Keratinocyte (primary cell): Measurements from ENCODE around the gene C1QC. TPM values are rescaled to one million over a fixed set of nuclear protein-coding genes. Genes with fewer than 3 reads are reported as not detected.

Experiments used
- DNase-seq: peaks from one replicate; pipeline ENCODE4 v3.0.0-alpha.2; 2011; ENCODE audit warnings: low read depth, missing footprints, low spot score
- FAIRE-seq: peaks from 2 replicates; lab custom pipeline; 2011; peaks lifted over from hg19 to GRCh38; lab: Jason Lieb, UNC
- H2AFZ ChIP-seq: 2 replicates; pipeline ENCODE4 v1.6.0; 2012; ENCODE audit warnings: low read length, control low read depth, inconsistent platforms; ENCODE audit not compliant: control insufficient read depth
- H3K27ac ChIP-seq: 2 replicates; pipeline ENCODE4 v1.5.1; 2011; ENCODE audit warnings: low read length; ENCODE audit not compliant: control insufficient read depth, insufficient read depth
- H3K27me3 ChIP-seq: 3 replicates; pipeline ENCODE4 v1.6.0; 2011; ENCODE audit warnings: low read length; ENCODE audit not compliant: control insufficient read depth, insufficient read depth; ENCODE audit errors: extremely low read depth
- H3K36me3 ChIP-seq, 2 experiments: 2 replicates in 1 of 2; 3 replicates in 1 of 2; pipeline ENCODE4 v1.5.1; 2011; ENCODE audit warnings: low read length in 2 of 2, mild to moderate bottlenecking in 1 of 2; ENCODE audit not compliant: control insufficient read depth in 2 of 2, insufficient read depth in 2 of 2; ENCODE audit errors: extremely low read depth in 1 of 2
- H3K4me1 ChIP-seq: 3 replicates; pipeline ENCODE4 v1.5.1; 2011; ENCODE audit warnings: low read length; ENCODE audit not compliant: control insufficient read depth, insufficient read depth; ENCODE audit errors: extremely low read depth
- H3K4me2 ChIP-seq: 3 replicates; pipeline ENCODE4 v1.6.0; 2011; ENCODE audit warnings: low read depth, low read length; ENCODE audit not compliant: control insufficient read depth, insufficient read depth; ENCODE audit errors: extremely low read depth
- H3K4me3 ChIP-seq, 3 experiments: fragments of 200-600 bp in 1 of 3; sonication (generic) in 1 of 3; 2 replicates in 2 of 3; 3 replicates in 1 of 3; pipeline ENCODE4 v1.5.1; 2011 to 2016; ENCODE audit warnings: low read length in 3 of 3, mild to moderate bottlenecking in 3 of 3, control low read depth in 2 of 3, inconsistent platforms in 1 of 3, low read depth in 1 of 3, mixed read lengths in 1 of 3, mixed run types in 1 of 3, moderate library complexity in 1 of 3; ENCODE audit not compliant: control insufficient read depth in 2 of 3, insufficient read depth in 2 of 3; ENCODE audit errors: extremely low read depth in 1 of 3
- H3K79me2 ChIP-seq: 2 replicates; pipeline ENCODE4 v1.6.0; 2012; ENCODE audit warnings: low read length; ENCODE audit not compliant: control insufficient read depth, insufficient read depth
- H3K9ac ChIP-seq: 3 replicates; pipeline ENCODE4 v1.6.0; 2011; ENCODE audit warnings: low read length; ENCODE audit not compliant: control insufficient read depth, insufficient read depth; ENCODE audit errors: extremely low read depth
- H3K9me1 ChIP-seq: 3 replicates; pipeline ENCODE4 v1.6.0; 2011; ENCODE audit warnings: low read length; ENCODE audit not compliant: control insufficient read depth, insufficient read depth; ENCODE audit errors: extremely low read depth
- H3K9me3 ChIP-seq: 2 replicates; pipeline ENCODE4 v1.5.1; 2012; ENCODE audit warnings: low read depth, low read length; ENCODE audit not compliant: control insufficient read depth
- H4K20me1 ChIP-seq: 3 replicates; pipeline ENCODE4 v1.6.0; 2011; ENCODE audit warnings: low read length; ENCODE audit not compliant: control insufficient read depth, insufficient read depth; ENCODE audit errors: extremely low read depth
- EZH2 ChIP-seq: IDR thresholded peaks from one replicate; pipeline ENCODE4 v1.6.1; 2012; ENCODE audit warnings: inconsistent platforms, mild to moderate bottlenecking, low read length, moderate library complexity
- dilution Hi-C: fragments of 300-500 bp; cut with MboI; formaldehyde crosslinking; loops from one replicate; pipeline ENCODE4 v1.7.0; 2020; ENCODE audit warnings: low sequenced_read_pairs; ENCODE audit not compliant: extremely low pct_ligation_motif_present
- polyA plus RNA-seq, 5 experiments: library from polyadenylated mRNA; depleted of rRNA in 3 of 5; stranded (reverse) in 3 of 5; stranded (forward) in 1 of 5; unstranded in 1 of 5; fragments of >200 nt; gene quantifications; 1 replicate in 1 of 5; 2 replicates in 3 of 5; 3 replicates in 1 of 5; pipeline versions ENCODE4 v1.2.1 to v1.2.3, GENCODE V29; 2011 to 2012; ENCODE audit warnings: missing spikeins in 2 of 5, low read depth in 1 of 5, low replicate concordance in 1 of 5
- TF ChIP-seq, protein P1 (sequence below), 3 experiments: IDR thresholded peaks in 1 of 3; conservative IDR thresholded peaks in 1 of 3; optimal IDR thresholded peaks in 1 of 3; 2 replicates in 2 of 3; 3 replicates in 1 of 3; pipeline versions ENCODE3 to v1.5.1; 2011; ENCODE audit warnings: low read length in 3 of 3, mild to moderate bottlenecking in 3 of 3, moderate library complexity in 2 of 3, control low read depth in 1 of 3, inconsistent platforms in 1 of 3; ENCODE audit not compliant: insufficient read depth in 2 of 3; ENCODE audit errors: extremely low read depth in 1 of 3

Gene C1QC
- polyA plus RNA-seq, 1 donor (not counting 4 experiments of a cell fraction or from before 2014, with no cell fraction given), result not detected

DNA sequence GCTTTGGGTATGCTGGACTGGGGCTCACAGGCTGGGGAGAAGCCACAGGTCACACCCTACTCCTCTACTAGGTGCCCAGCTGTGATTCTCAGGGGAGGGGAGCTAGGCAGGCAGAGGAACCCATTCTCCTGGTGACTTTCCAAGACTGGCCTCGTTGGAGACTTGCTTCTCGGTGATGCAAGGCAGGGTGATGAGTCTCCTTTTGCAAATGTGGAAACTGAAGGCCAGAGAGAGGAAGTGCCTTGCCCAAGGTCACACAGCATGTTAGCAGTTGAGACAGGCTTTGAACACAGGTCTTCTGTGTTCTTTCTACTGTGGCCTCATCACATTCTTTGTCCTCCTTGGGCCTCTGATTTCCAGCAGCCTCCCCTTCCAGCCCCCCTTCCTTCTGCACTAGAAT is 27.5 kb upstream of the C1QC start:
- peaks cover 2% of the 10 kb centered on the region for H4K20me1 ChIP-seq
- H3K36me3 ChIP-seq, result no peaks in the 10 kb centered on the region
- no peak overlapping the region for H3K27ac ChIP-seq
- H3K4me1 ChIP-seq, result no peaks in the 10 kb centered on the region
- no peaks in the 10 kb centered on the region for H3K9me1 ChIP-seq
- TF ChIP-seq, protein P1, sequence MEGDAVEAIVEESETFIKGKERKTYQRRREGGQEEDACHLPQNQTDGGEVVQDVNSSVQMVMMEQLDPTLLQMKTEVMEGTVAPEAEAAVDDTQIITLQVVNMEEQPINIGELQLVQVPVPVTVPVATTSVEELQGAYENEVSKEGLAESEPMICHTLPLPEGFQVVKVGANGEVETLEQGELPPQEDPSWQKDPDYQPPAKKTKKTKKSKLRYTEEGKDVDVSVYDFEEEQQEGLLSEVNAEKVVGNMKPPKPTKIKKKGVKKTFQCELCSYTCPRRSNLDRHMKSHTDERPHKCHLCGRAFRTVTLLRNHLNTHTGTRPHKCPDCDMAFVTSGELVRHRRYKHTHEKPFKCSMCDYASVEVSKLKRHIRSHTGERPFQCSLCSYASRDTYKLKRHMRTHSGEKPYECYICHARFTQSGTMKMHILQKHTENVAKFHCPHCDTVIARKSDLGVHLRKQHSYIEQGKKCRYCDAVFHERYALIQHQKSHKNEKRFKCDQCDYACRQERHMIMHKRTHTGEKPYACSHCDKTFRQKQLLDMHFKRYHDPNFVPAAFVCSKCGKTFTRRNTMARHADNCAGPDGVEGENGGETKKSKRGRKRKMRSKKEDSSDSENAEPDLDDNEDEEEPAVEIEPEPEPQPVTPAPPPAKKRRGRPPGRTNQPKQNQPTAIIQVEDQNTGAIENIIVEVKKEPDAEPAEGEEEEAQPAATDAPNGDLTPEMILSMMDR (optimal IDR thresholded peaks at IDR 0.05 in 1 of 3, IDR thresholded peaks at IDR 0.05 in 1 of 3, conservative IDR thresholded peaks at IDR 0.05 in 1 of 3; ENCODE audit: extremely low read depth in 1 of 3, insufficient read depth in 2 of 3, low read length in 3 of 3), result no peak
- no peak for TF ChIP-seq EZH2
- H3K4me3 ChIP-seq, result no peak overlapping the region
- H3K9me3 ChIP-seq, result no peaks in the 10 kb centered on the region
- H3K79me2 ChIP-seq, result no peaks in the 10 kb centered on the region
- no peak overlapping the region for H3K9ac ChIP-seq
- no peak overlapping the region for H3K4me2 ChIP-seq
- dilution Hi-C loops, result no loop called here
- H3K27me3 ChIP-seq, result peaks cover 36% of the 10 kb centered on the region
- no peak for DNase-seq
- FAIRE-seq, result no peak
- H2AFZ ChIP-seq, result no peak overlapping the region

DNA sequence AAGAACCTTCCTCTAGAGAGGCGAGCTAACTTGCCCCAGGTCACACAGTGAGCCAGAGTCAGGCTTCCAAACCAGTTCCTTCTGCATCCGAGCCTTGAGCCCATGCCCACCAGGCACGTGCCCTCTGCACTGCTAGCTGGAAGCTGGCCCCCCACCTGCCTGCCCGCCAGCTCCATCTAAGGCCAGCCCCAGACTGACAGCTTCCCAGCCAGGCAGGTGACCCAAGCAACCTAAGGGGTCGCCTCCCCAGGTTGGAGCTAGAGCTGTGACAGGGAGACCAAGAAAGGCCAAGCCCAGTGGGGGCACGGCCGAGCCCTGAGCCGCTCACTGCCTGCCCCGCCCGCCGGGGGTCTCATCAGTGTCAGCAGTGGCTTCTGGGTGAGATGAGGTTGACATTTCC is 26.9 kb upstream of the C1QC start:
- H3K9me3 ChIP-seq, result no peaks in the 10 kb centered on the region
- H3K36me3 ChIP-seq, result no peaks in the 10 kb centered on the region
- no peak overlapping the region for H2AFZ ChIP-seq
- no peaks in the 10 kb centered on the region for H4K20me1 ChIP-seq
- no peak for DNase-seq
- dilution Hi-C loops, result no loop called here
- H3K79me2 ChIP-seq, result no peaks in the 10 kb centered on the region
- H3K4me3 ChIP-seq, result no peak overlapping the region
- no peak overlapping the region for H3K27ac ChIP-seq
- TF ChIP-seq EZH2, result no peak
- TF ChIP-seq, protein P1 (optimal IDR thresholded peaks at IDR 0.05 in 1 of 3, IDR thresholded peaks at IDR 0.05 in 1 of 3, conservative IDR thresholded peaks at IDR 0.05 in 1 of 3; ENCODE audit: extremely low read depth in 1 of 3, insufficient read depth in 2 of 3, low read length in 3 of 3), result no peak
- no peaks in the 10 kb centered on the region for H3K4me1 ChIP-seq
- no peak overlapping the region for H3K4me2 ChIP-seq
- H3K9ac ChIP-seq, result no peak overlapping the region
- H3K9me1 ChIP-seq, result no peaks in the 10 kb centered on the region
- peaks cover 36% of the 10 kb centered on the region for H3K27me3 ChIP-seq
- no peak for FAIRE-seq
